PC-3 (cell line): ENCODE measurements around the gene SDC4.

Source experiments
- EZH2 ChIP-seq: fragments of 300-600 bp; sonication (generic); IDR thresholded peaks from one replicate; pipeline ENCODE4 v1.6.1; 2017; ENCODE audit warnings: antibody characterized with exemption, mild to moderate bottlenecking, low read length; ENCODE audit not compliant: unreplicated experiment
- TF ChIP-seq, protein P1 (sequence below): fragments of 300-600 bp; sonication (generic); conservative IDR thresholded peaks from 2 replicates; pipeline ENCODE4 v1.5.1; 2017; ENCODE audit warnings: antibody characterized with exemption, low read depth, mild to moderate bottlenecking, low read length

DNA sequence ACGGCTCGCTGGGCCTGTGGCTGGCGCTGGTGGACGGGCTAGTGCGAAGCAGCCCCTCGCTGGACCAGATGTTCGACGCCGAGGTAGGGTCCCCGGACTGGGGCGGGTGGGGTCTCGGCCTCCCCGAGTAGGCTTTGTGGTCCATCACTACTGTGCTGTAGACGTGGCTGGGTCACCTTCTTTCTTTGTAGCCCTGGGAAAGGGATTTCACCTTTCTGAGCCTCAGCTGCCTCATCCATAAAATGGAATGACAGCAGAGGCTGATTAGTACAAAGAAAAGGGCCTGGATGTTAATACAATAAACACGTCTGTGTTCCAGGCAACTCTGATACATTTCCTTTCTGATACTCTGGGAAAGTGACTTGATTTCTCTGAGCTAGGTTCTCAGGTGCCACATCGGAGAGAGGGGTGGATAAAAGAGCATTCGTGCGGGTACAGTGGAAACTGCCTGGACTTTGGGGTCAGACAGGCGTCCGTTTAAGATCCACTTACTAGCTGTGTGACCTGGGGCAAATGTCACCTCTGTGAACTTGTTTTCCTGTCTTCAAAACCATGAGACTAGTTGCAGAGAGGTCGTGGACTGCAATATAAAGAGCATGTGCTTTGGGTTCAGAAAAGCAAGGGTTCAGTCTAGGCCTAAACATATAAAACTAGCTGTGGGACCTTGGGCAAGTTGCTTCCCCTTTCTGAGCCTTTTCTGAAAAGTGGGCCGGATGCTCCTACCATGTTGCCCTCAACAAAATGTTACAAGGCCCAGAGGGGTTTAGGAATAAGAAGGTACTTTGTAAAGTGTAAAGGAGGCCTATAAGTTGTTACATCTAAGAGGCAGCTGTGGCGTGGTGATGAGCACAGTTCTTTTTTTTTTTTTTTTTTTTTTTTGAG lies 15.6 kb upstream of the SDC4 start:
- TF ChIP-seq, protein P1, sequence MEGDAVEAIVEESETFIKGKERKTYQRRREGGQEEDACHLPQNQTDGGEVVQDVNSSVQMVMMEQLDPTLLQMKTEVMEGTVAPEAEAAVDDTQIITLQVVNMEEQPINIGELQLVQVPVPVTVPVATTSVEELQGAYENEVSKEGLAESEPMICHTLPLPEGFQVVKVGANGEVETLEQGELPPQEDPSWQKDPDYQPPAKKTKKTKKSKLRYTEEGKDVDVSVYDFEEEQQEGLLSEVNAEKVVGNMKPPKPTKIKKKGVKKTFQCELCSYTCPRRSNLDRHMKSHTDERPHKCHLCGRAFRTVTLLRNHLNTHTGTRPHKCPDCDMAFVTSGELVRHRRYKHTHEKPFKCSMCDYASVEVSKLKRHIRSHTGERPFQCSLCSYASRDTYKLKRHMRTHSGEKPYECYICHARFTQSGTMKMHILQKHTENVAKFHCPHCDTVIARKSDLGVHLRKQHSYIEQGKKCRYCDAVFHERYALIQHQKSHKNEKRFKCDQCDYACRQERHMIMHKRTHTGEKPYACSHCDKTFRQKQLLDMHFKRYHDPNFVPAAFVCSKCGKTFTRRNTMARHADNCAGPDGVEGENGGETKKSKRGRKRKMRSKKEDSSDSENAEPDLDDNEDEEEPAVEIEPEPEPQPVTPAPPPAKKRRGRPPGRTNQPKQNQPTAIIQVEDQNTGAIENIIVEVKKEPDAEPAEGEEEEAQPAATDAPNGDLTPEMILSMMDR, result no peak
- no peak for TF ChIP-seq EZH2
